ENCODE results near the gene EXOSC1. TPM values are rescaled to one million over a fixed set of nuclear protein-coding genes. Genes with fewer than 3 reads are reported as not detected.
"Not testable (repeated sequence)": the region's sequence is repeated elsewhere in the genome, so short reads cannot be mapped to it uniquely, and the experiment has no call there.

Gene EXOSC1
- 33.8 TPM for total RNA-seq

GRCh38 chr10:97445722-97446639, at the start of gene EXOSC1, which contains the start of gene ZDHHC16:
TSS of gene EXOSC1 (minus strand) at chr10:97446006. CDS start at chr10:97445985, 21 bp downstream.
TSS of gene ZDHHC16 (plus strand) at chr10:97446175. CDS start at chr10:97451676, 5,501 bp downstream.
- peak; percentile 94 for DNase-seq (ENCODE audit: low spot score)

- DNase-seq (ENCODE audit: low spot score), result no peak
Observed at GRCh38 chr10:97494863-97495506, 49.2 kb upstream of the EXOSC1 start.

GRCh38 chr10:97494151-97494550, 48.3 kb upstream of the EXOSC1 start:
- DNase-seq (ENCODE audit: low spot score), result no peak

GRCh38 chr10:97490592-97490991, 44.8 kb upstream of the EXOSC1 start:
- no peak for DNase-seq (ENCODE audit: low spot score)

- no peak for DNase-seq (ENCODE audit: low spot score)
Observed at GRCh38 chr10:97485647-97486281, 40.0 kb upstream of the EXOSC1 start.

GRCh38 chr10:97483921-97484320, 38.1 kb upstream of the EXOSC1 start:
- no peak for DNase-seq (ENCODE audit: low spot score)

GRCh38 chr10:97483506-97483905, 37.7 kb upstream of the EXOSC1 start:
- DNase-seq (ENCODE audit: low spot score), result no peak

- DNase-seq (ENCODE audit: low spot score), result no peak
Observed at GRCh38 chr10:97482381-97482780, 36.6 kb upstream of the EXOSC1 start.

GRCh38 chr10:97481071-97481470, 35.3 kb upstream of the EXOSC1 start:
- DNase-seq (ENCODE audit: low spot score), result no peak

- no peak for DNase-seq (ENCODE audit: low spot score)
Observed at GRCh38 chr10:97479939-97480338, 34.1 kb upstream of the EXOSC1 start.

- not testable (repeated sequence) for DNase-seq (ENCODE audit: low spot score)
Observed at GRCh38 chr10:97479410-97479809, 33.6 kb upstream of the EXOSC1 start.

GRCh38 chr10:97475936-97476594, 30.3 kb upstream of the EXOSC1 start:
- no peak for DNase-seq (ENCODE audit: low spot score)

- DNase-seq (ENCODE audit: low spot score), result no peak
Observed at GRCh38 chr10:97474918-97475317, 29.1 kb upstream of the EXOSC1 start.

GRCh38 chr10:97468781-97469180, 23.0 kb upstream of the EXOSC1 start:
- not testable (repeated sequence) for DNase-seq (ENCODE audit: low spot score)

GRCh38 chr10:97468162-97468561, 22.4 kb upstream of the EXOSC1 start:
- DNase-seq (ENCODE audit: low spot score), result no peak

- DNase-seq (ENCODE audit: low spot score), result no peak
Observed at GRCh38 chr10:97466755-97467154, 20.9 kb upstream of the EXOSC1 start.

- DNase-seq (ENCODE audit: low spot score), result no peak
Observed at GRCh38 chr10:97465982-97466381, 20.2 kb upstream of the EXOSC1 start.

- no peak for DNase-seq (ENCODE audit: low spot score)
Observed at GRCh38 chr10:97464226-97464625, 18.4 kb upstream of the EXOSC1 start.

- peak; percentile 51 for DNase-seq (ENCODE audit: low spot score)
Observed at GRCh38 chr10:97463363-97464132, 17.7 kb upstream of the EXOSC1 start.

- DNase-seq (ENCODE audit: low spot score), result no peak
Observed at GRCh38 chr10:97462309-97462708, 16.5 kb upstream of the EXOSC1 start.

GRCh38 chr10:97459933-97460332, 14.1 kb upstream of the EXOSC1 start:
- no peak for DNase-seq (ENCODE audit: low spot score)
